HG02642 (cell line): ENCODE results near the gene LRRC2.
"Not testable (repeated sequence)": the region's sequence is repeated elsewhere in the genome, so short reads cannot be mapped to it uniquely, and the experiment has no call there.

ENCODE experiments used
- ATAC-seq: cut with Tn5 transposase; IDR thresholded peaks from one replicate; pipeline ENCODE4 v1.9.1; 2021; ENCODE audit warnings: mild to moderate bottlenecking; ENCODE audit not compliant: unreplicated experiment, poor library complexity

Gene LRRC2

DNA sequence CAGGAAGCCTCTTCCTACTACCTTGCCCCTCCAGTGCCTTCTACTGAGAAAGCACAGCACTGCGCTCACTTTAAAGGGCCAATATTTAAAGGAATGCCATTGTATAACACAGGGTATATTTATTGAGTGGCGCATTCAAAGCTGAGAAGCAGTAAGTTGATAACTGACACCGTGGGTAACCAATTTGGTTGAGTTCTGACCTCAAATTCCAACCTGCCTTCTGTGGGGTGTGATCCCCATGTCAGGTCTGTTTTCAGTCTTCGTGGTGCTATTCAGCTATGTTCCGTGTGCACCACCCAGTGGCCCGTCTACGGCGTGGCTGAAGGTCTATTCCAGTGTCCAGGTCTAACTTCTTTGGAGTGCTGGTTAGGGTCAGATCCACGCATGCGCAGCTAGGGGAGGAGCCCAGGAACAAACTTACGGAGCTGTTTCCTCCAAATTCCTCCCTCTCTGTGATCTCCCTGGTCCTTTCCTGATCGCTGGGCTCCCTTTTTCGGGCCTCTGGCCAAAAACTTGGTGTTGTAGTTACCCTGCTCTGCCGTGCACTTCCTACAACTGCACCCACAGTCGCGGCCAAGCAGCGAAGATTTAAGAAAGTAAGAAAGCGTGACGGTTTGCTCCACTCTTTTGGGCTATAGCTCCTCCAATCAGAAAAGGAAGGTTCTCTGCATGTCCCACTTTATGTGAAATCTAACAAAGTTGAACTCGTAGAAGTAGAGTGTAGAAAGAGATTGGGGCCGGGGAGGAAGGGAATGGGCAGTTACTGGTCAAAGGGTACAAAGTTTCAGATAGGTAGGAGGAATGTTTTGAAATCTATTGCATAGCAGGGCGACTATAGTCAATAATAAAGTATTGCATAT lies 7.7 kb downstream of the LRRC2 start:
- peak; percentile 78 for ATAC-seq

DNA sequence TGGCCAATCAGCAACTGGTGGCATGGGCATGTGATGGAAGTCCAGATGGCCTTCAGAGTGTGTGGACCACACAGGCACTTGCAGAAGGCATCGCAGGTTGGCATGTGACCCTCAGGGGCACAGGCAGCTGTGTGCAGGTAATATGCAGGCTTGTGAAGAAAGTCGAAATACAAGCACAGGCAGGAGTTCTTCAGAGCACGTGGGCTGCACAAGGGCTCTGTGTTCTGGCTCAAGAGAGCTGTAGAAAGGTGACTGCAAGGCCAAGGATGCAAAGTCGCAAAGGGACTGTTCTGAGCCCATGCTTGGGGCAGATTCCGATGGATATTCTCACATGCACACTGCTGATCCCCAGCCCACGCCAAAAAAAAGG lies 8.3 kb downstream of the LRRC2 start:
- ATAC-seq, result no peak

DNA sequence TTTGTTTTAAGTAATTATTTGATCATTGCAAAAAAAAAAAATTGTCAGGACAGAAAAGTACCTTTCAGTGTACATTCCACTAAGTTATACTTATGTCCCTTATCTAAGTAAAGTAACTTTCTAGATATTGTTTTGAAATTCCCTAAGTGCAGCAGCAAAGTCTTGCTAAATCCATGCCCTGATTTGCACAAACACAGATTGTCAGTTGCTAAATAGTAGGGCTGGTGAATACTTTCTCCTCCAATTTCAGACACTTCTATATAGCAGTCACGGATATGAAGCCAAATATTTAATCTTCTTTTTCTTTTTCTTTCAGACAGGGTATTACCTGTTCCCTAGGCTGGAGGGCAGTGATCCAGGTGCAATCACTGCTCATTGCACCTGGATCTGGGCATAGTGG lies 12.9 kb downstream of the LRRC2 start:
- ATAC-seq, result no peak

DNA sequence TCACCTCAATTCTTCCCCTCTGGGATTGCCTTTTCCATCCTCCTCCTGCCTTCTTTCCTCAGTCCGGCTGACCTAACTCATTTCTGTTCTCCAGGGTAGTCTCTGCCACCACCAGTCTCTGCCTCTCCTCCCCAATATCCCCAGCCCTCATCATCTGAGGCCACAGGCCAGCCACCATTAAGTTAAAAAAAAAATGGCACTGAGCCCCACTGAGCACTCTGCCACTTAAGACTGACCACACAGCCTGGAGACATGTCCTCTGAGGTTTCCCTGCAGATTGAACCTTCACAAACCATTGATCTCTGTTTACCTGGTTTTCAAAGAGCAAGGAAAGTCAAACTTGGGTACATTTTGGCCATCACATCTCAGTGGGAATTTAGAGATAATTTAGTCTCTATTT lies 13.6 kb downstream of the LRRC2 start:
- ATAC-seq, result no peak

DNA sequence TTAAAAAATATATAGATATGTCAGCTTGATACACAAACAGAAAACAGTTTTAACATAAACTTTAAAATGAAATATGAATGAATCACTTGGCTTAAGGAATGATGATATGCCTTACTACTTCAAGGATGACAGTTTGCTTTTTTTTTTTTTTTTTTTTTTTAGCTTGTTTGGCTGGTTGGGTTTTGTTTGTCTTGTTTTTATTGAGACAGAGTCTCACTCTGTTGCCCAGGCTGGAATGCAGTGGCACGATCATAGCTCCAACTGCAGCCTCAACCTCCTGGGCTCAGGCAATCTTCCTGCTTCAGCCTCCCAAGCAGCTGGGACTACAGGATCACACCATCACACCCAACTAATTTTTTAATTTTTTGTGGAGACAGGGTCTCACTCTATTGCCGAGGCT lies 14.5 kb downstream of the LRRC2 start:
- no peak for ATAC-seq

DNA sequence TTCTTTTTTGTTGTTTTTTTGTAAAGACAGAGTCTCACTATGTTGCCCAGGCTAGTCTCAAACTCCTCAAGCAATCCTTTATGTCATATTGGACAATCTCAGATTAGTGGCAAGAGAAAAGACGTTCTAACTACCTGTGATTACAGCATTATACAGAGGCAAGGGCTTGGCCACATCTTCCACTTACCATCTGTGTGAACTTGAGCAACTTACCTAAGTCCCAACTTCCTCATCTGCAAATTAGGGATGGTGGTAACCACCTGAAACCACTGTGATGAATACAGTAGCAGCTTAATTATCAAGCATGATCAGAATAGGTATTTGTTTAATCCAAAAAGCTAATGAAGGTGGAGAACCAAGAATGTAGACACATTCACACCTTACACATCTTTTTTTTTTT lies 16.1 kb downstream of the LRRC2 start:
- ATAC-seq, result no peak

DNA sequence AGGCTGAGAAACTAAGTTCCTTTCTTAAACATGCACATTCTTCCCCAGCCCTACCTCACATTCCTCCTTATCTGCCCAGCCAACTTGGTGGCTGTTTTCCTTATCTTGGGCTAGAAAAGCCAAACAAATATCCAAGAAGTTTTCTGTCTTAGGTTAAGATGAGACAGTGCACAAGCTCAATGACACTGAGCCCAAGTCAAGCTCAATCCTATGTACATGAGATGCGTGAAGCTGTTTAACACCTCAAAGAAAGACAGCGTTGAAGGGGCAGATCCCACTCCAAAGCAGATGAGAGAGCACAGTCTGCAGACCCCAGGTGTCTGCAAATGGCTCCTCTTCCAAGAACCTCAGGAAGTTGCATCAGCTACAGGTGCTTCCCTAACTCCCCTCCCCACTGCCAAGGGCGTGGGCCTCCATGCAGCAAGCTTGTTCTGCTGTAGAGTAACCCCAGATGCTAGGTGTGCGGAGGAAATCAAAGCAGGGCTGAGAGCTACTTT lies 16.6 kb downstream of the LRRC2 start:
- no peak for ATAC-seq

DNA sequence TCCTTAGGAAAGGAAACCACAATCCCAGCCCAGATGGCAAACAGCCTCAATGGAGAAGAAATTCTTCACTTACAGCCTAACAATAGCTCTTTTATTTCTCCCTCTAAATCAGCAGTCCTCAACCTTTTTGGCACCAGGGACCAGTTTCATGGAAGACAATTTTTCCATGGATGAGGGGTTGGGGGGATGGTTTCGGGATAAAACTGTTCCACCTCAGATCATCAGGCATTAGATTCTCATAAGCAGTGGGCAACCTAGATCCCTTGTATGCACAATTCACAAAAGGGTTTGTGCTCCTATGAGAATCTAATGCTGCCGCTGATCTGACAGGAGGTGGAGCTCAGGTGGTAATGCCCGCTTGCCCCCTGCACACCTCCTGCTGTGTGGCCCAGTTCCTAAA lies 17.5 kb downstream of the LRRC2 start:
- ATAC-seq, result not testable (repeated sequence)

DNA sequence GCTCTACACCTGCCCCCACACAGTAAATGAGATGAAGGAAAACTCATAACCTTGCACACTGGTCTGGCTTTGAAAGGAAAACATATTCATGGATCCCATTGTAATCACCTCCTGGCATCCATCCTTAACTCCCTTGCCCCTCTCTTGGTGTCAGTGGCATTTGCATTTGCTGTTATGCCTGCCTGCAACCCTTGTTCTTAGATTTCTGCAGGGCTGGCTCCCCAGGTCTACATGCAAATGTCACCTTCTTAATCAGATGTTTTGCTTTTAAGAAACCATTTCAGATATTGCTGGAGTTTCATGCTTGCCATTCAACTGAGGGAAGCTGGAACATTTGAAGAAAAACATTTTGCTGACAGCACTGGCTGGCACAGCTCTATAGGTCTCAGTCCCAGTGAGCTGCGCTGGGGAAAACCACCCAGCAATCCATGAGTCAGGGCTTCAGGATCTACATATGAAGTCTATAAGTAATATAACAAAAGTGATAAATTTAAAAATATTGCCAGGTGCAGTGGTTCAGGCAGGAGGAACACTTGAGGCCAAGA lies 19.1 kb downstream of the LRRC2 start:
- ATAC-seq, result no peak

DNA sequence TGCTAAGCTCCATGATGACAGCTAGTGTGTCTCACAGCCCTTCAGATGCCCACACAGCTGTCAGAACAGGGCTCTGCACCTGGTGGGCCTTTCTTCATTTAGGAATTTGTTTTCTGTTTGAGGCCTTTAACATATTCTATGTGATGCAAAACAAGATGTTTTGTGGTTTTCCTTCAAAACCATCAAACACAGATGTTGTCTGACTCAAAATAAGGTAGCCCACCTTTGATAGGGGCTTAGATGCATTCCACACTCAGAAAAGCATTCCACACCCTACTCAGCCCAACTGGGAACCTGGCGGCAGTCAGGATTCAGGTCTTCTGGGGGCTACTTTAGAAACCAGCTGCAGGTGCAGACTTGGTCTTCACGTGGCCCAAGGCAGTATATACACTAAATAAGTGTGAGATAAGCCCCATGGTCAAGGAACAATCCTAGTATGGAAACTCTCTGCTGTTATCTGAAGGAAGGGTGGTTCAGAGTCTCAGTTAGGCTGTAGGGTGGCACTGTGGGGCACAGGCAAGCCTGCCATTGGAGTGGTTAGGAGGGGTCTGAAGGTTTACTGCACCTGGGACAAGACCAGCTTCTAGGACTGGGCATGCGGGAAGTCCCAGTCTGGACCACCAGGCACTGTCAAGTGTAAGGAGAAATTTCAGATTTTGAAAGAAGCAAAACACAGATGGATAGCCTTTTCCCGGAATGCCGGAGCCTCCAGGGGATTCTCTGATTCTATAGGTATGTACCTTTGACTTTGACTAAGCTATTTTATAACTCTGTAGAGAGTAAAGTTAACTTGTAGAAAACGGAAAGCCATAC lies 20.1 kb downstream of the LRRC2 start:
- ATAC-seq, result no peak

DNA sequence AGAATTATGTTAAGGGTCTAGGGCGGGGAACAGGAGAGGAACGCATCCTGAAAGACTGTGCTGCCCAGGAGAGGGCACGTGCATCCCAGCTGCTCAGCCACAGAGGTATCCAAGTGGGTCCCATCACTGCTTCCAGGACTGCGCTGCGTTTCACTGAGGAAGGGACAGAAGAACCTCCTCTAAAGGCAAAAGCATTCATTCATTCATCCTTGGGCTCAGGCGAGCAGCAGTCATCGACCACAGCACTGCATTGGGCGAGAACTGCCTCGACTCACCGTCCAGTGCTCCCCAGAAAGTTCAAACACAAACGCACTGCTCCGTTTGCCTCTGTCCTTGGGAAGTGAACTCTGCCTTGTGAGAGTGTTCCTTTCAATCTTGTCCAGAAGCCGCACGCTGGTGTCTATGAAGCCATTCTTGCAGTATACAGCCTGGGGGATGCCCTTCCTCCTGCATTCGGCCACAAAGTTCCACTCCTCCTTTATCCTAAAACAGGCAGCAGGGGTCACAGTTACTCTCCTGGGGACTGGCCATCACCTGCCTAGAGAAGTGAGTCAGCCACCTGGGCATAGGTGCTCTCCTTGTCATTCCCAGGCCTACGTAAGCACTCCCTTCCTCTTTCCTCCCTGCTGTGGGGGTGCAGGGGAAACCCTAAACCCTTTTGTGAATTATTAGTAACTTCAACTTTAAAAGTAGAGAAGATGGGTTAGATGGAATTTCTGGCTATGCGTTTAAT lies 21.2 kb downstream of the LRRC2 start:
- no peak for ATAC-seq

DNA sequence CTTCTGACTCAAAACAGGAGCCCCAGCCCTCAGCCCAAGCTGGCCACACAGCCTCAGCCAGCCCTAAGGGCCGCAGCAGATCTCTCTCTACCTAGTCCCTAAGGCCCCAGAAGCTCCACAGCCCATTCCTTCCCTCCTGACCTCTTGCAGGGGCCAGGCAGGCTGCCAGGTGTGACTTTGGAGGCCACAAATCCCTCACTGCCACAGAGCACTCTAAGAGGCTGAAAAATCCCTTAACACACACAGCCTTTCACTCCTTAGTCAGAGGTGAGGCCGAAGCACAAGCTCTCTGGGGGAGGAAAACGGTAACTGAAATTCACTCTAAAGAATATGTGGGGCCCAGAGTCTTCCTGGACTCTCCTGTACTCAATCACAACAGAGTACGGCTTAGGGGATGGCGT lies 23.3 kb downstream of the LRRC2 start:
- no peak for ATAC-seq

DNA sequence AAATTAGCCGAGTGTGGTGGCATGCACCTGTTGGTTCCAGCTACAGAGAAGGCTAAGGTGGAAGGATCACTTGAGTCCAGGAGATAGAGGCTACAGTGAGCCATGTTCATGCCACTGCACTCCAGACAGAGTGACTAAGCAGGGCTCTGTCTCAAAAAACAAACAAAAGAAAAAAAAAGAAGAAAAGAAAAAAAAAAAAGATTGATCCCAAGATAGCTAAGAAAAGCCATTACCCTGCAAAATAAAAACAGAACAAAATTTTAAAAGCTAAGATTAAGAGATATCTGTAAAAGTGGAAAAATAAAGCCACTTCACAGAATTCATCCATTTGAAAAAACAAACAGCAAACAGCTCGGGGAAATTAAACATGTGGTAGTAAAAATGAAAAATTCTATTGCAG lies 23.8 kb downstream of the LRRC2 start:
- no peak for ATAC-seq

DNA sequence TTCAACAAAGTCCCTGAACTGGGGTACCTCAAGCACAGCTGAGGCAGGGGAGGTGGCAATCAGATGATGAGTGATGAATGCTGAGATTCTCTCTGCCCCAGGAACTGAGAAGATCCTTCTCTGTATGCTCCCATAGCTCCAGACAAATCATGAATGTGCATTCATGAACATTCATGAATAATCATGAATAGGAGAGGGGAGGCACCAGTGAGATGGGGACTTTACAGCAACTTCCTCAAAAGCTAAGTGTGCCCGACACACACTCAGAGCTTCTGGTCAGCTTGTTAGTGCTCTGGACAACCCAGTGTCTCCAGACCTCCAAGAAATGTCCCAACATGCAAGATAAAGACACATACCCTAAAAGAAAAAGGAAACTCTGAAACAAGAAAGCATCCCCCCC lies 24.3 kb downstream of the LRRC2 start:
- ATAC-seq, result no peak

DNA sequence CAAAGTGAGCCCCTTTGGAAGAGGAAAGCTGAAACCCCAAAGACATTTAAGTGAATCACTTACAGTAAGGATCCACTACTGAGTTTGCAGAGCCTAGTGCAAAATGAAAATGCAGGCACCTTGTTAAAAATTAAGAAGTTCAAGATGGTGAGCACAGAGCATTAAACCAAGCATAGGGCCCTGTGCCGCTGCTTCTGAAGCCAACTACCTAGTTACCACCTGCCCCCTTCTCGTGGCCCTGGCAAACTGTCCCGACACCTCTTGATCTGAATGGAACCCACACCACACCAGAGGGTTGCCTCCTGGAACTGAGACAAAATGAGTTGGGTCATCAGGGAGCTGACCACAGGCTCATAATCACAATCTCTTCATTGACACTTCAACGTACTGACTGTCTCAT lies 25.6 kb downstream of the LRRC2 start:
- no peak for ATAC-seq

DNA sequence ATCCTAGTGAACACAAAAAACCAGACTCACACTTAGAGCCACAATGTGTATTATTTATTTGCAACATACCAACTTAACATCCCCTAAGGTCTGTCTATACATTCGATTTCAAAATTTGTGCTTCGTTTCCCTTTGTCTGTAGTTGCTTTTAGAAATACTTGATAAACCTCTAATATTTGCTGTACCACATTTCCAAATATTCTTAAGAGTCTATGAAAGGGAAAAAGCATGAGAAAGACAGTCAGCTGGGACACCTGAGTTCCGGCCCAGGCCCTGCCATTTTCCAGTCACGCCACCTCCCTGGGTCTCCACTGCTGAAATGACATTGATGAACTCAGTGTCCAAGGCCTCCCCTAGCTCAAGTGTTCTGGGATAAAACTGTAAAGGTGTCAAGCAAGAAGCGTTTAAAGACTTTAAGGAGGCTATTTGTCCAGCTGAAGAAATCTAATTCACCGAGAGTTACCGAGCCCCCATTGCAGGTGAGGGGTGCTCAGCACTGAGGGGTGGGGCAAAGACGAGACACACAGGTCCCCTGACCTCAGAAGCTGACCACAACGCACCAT lies 26.6 kb downstream of the LRRC2 start:
- ATAC-seq, result no peak

DNA sequence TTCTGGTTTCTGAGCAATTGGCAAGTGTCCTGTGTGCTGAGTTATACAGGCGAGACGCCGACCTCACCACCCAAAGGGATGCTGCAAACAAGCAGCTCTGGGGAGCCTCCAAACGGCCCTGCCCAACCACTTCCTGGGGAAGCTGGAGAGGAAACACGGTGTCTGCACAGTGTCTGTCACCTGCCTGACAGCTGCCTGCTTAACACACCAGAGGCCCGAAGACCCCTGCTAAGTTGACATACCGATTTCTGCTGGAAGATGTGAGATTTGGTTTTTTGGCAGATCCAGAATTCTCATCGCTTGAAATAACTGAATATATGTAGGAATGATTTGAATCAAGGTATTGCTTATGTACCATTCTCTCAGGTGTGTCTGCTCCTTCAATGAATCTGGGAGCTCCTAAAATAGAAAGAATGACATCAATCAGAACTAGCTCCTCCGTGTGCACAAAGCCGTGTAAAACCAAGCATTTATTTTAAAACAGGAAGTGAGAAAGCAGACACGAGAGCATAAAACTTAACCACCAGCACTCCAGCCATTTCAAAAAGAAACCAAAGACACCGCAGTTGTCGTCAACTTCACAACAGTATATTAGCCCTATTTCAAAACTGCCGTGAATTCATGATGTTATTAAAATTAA lies 27.2 kb downstream of the LRRC2 start:
- ATAC-seq, result peak; percentile 84

DNA sequence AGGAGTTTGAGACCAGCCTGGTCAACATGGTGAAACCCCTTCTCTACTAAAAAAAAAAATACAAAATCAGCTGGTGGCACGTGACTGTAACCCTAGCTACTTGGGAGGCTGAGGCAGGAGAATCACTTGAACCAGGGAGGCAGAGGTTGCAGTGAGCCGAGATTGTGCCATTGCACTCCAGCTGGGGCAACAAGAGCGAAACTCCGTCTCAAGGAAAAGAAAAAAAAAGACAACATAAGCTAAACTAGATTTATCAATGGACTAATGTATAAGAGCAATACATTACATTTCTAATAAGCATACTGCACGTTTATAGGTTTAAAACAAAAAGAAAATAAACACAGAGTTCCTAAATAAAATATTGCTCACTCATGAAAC lies 27.7 kb downstream of the LRRC2 start:
- ATAC-seq, result peak; percentile 6

DNA sequence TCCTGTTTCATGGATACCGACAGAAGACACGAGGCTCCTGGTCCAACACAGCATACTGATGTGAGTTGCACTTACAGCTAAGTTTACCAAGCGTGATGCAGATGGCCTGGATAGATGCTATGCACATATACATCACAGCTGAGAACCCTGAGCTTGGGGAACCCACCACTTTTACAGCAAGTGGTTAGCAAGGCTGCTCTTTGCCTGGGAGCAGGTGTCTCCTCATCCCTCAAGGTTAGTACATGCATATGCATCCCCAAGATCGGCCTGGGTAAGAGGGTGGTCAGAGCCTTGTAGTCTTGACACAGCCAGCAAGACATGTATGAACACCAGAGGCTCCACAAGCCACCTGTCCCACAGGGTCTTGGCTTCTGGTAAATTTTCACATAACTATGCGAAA lies 28.3 kb downstream of the LRRC2 start:
- no peak for ATAC-seq

DNA sequence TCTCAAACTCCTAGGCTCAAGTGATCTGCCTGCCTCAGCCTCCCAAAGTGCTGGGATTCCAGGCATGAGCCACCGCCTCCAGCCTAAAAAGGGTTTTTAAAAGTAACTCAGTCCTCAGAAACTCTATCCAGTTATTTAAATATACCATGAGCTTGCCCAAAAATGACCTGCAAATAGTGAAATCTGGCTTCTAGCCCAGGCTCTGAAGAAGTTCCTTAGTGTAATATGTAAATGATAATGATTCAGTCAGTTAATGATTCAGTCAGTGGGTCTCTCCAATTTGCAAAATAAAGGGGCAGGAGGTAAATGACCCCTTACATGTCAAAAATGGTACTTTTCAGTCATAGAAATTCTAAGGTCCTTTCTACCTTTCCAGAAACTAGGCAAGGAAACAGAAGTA lies 28.8 kb downstream of the LRRC2 start:
- ATAC-seq, result no peak
